Aorta (tissue), 5 donors: ENCODE measurements around the gene MDGA2. TPM values are rescaled to one million over a fixed set of nuclear protein-coding genes. Genes with fewer than 3 reads are reported as not detected.
"Not testable (repeated sequence)": the region's sequence is repeated elsewhere in the genome, so short reads cannot be mapped to it uniquely, and the experiment has no call there.

ENCODE experiments used
- ATAC-seq: fragments of 200-7000 bp; cut with Tn5 transposase; one replicate; pipeline ENCODE4 v1.9.1; 2022; ENCODE audit warnings: moderate library complexity; ENCODE audit not compliant: low FRiP score
- DNase-seq, 2 donors: peaks; one replicate each; pipeline ENCODE4 v3.0.0-alpha.2; 2020
- H3K27ac ChIP-seq, 2 donors: one replicate each; pipeline ENCODE4 v1.5.1; 2013; ENCODE audit warnings: low read length in 2 of 2, mild to moderate bottlenecking in 2 of 2, moderate library complexity in 2 of 2, control low read depth in 1 of 2, inconsistent platforms in 1 of 2, low read depth in 1 of 2
- H3K27me3 ChIP-seq, 2 donors: one replicate each; pipeline ENCODE4 v1.6.1; 2013; ENCODE audit warnings: control low read depth in 1 of 2, low read length in 1 of 2, mild to moderate bottlenecking in 1 of 2, moderate library complexity in 1 of 2; ENCODE audit not compliant: insufficient read depth in 2 of 2, control insufficient read depth in 1 of 2
- H3K36me3 ChIP-seq, 2 donors: one replicate each; pipeline ENCODE4 v1.6.1; 2013; ENCODE audit warnings: control low read depth in 1 of 2, low read length in 1 of 2, mild to moderate bottlenecking in 1 of 2; ENCODE audit not compliant: insufficient read depth in 2 of 2, control insufficient read depth in 1 of 2
- H3K4me1 ChIP-seq, 2 donors: one replicate each; pipeline ENCODE4 v1.6.1; 2013; ENCODE audit warnings: low read length in 2 of 2, control low read depth in 1 of 2, mild to moderate bottlenecking in 1 of 2, moderate library complexity in 1 of 2; ENCODE audit not compliant: insufficient read depth in 2 of 2, control insufficient read depth in 1 of 2
- H3K4me3 ChIP-seq, 2 donors: one replicate each; pipeline ENCODE4 v1.5.1; 2013; ENCODE audit warnings: low read length in 2 of 2, control low read depth in 1 of 2, mild to moderate bottlenecking in 1 of 2
- H3K9me3 ChIP-seq: one replicate; pipeline ENCODE4 v1.6.1; 2013; ENCODE audit warnings: mild to moderate bottlenecking, low read length; ENCODE audit not compliant: control insufficient read depth
- WGBS, 2 donors: extraction: QIAGEN DNeasy Blood & Tissue Kit; methylation state at CpG; one replicate each; pipeline ENCODE4 v1.1.7; 2013; 5-methylcytosine and 5-hydroxymethylcytosine counted together
- intact Hi-C, 2 donors: fragments of 100-400 bp; cut with DNase I; formaldehyde crosslinking; loops; one replicate each; pipeline versions ENCODE4 v1.14.2 to v1.15.0; 2022
- polyA plus RNA-seq, 2 donors: library from polyadenylated mRNA; stranded (reverse); fragments of 200-250 nt; gene quantifications; one replicate each; pipeline ENCODE4 v1.2.3, GENCODE V29; 2013
- total RNA-seq, 2 donors: library from RNA; stranded (reverse); fragmentation: NEBNext Ultra II Directional; extraction: Animal tissue kit (Norgen Biotek cat#: 25700); gene quantifications; one replicate each; pipeline ENCODE4 v1.2.1, GENCODE V29; 2021
- donor health status: healthy with polysubstance abuse.
- donor health status: Bipolar disorder and iron deficiency.
- donor health status: DM: no; HTN: no; CAD: no.
- donor health status: DM: no; HTN: no; CAD: no.
- donor health status: DM: yes; HTN: yes; CAD: no.

MDGA2 gene
- total and polyA plus RNA-seq, 4 donors: 0.15 TPM; not detected in 3

DNA sequence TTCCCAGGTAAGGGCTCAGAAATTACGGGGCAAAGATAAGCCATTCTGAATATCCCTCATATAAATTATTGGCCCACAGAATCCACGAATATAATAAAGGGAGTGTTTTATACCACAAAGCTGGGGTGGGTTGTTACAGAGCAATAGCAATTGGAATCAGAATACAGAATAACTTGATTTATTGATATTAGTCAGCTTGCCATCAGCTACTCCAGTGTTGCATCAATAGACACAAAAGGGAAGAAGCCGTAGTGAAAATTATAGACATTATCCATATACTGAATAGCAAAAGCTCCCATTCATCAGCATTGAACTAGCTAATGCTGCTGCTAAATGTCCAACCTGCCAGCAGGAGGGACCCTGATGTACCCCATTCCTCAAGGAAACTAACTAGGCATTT lies 18.3 kb downstream of the MDGA2 start:
- Histone ChIP-seq H3K4me1 (no peaks in the 10 kb centered on the region), H3K4me3 (no peak overlapping the region), H3K9me3 (peaks cover 2% of the 10 kb centered on the region), H3K27me3 (peaks cover 0 to 4% of the 10 kb centered on the region in 2 donors), H3K27ac (no peak overlapping the region), H3K36me3 (no peaks in the 10 kb centered on the region)
- WGBS, 2 donors: 88 to 89% methylated on average over 3 of the region's 3 CpGs
- no peak for DNase-seq
- ATAC-seq: no peak
- intact Hi-C loops: no loop called here

DNA sequence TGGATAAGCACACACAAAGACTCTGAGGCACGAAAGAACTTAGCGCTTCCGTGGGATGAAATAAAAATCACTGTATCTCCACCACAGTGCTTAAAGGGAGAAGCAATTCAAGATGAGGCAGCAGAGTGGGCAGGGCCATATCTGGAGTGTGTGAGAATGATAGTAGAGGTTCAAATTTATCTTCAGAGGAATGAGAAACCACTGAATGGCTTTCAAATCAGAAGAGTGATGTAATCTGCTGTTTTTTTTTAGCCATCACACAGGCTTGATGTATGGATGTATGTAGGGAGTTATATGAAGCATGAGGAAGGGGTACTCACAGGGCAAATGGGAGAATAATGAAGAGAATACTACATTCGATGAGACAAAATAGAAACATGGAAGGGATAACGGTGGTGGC lies 24.1 kb downstream of the MDGA2 start:
- intact Hi-C loops: no loop called here
- Histone ChIP-seq H3K4me1 (no peaks in the 10 kb centered on the region), H3K9me3 (no peaks in the 10 kb centered on the region), H3K36me3 (no peaks in the 10 kb centered on the region), H3K4me3 (no peak overlapping the region), H3K27me3 (peaks cover 0 to 1% of the 10 kb centered on the region in 2 donors), H3K27ac (no peak overlapping the region)
- no peak for DNase-seq
- WGBS, 2 donors: 77 to 81% methylated on average over 5 of the region's 5 CpGs
- no peak for ATAC-seq

DNA sequence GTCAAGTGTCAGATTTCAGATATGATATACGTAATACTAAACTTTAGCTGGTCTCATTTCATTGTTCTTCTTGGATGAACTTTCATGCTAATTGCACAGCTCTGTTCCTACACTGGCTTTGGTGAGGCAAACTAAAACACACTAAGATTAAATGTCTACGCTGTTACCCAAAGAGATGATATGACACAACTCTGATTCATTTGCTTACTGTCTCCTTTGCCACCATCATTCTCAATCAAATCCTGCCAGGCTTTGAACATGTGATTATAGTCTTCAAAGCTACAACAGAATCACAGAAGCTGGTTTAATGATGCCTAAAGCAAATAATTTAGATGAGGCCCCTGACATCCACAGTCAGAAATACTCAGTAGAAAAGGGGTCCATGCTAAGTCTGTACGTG lies 37.7 kb downstream of the MDGA2 start:
- intact Hi-C loops: no loop called here
- Histone ChIP-seq H3K27ac (no peak overlapping the region), H3K27me3 (no peaks in the 10 kb centered on the region), H3K9me3 (no peaks in the 10 kb centered on the region), H3K36me3 (no peaks in the 10 kb centered on the region), H3K4me3 (no peak overlapping the region), H3K4me1 (no peaks in the 10 kb centered on the region)
- 63 to 72% methylated on average over 3 of the region's 3 CpGs for WGBS, 2 donors
- ATAC-seq (no peak), DNase-seq (no peak)

DNA sequence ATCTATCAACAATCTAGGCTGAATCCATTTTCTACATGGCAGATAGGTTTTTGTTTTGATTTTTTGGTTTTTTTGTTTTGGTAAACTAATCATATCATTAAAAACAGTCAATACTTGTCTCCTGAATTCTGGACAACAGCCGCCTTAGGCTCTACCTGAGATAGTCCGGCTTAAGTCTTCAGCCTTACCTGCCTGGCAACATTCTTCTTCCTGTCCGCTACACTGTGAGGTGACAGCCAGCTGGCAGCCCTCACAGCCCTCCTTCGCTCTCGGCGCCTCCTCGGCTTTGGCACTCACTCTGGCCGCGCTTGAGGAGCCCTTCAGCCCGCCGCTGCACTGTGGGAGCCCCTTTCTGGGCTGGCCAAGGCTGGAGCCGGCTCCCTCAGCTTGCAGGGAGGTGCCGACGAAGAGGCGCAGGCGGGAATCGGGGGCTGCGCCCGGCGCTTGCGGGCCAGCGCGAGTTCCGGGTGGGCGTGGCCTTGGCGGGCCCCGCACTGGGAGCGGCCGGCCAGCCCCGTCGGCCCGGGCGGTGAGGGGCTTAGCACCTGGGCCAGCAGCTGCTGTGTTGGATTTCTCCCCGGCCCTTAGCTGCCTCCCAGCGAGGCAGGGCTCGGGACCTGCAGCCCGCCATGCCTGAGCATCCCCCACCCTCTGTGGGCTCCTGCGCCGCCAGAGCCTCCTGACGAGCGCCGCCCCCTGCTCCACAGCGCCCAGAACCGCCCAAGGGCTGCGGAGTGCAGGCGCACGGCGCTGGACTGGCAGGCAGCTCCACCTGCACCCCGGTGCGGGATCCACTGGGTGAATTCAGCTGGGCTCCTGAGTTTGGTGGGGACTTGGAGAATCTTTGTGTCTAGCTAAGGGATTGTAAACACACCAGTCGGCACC lies 49.0 kb downstream of the MDGA2 start:
- no peak overlapping the region for H3K27ac ChIP-seq
- DNase-seq (peak in 1 of 2 donors; percentile 37), ATAC-seq (no peak)
- intact Hi-C loops: no loop called here
- WGBS, 2 donors: 94 to 97% methylated on average over 38 to 51 of the region's 51 CpGs
- H3K36me3 ChIP-seq: no peaks in the 10 kb centered on the region
- no peak overlapping the region for H3K4me3 ChIP-seq
- no peaks in the 10 kb centered on the region for H3K27me3 ChIP-seq
- H3K9me3 ChIP-seq: no peaks in the 10 kb centered on the region
- no peaks in the 10 kb centered on the region for H3K4me1 ChIP-seq

GRCh38 chr14:47624126-47624525 lies 51.3 kb downstream of the MDGA2 start:
- H3K36me3 ChIP-seq, ATAC-seq: not testable (repeated sequence)

DNA sequence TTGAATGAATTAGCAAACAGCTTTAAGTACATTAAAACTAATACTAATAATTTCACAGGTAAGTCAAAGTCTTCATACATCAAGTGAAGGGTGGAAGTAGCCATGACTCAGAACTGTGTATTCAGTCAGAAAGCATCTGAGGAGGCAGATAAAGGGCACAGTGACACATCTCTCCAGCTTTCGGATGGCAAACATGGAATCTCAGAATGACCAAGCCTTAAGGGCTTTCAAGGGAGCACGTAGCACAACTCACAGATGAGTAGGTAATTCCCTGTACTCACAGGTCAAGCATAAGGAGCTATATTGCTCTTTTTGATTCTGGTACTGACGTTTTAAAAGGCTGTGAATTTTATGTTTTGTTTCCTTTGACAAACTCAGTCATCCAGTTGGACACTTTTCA lies 56.0 kb downstream of the MDGA2 start:
- Histone ChIP-seq H3K27me3 (no peaks in the 10 kb centered on the region), H3K4me3 (no peak overlapping the region), H3K9me3 (no peaks in the 10 kb centered on the region), H3K4me1 (no peaks in the 10 kb centered on the region), H3K27ac (no peak overlapping the region), H3K36me3 (no peaks in the 10 kb centered on the region)
- intact Hi-C loops: no loop called here
- 69% methylated on average over 3 of the region's 3 CpGs for WGBS, 2 donors
- DNase-seq (no peak), ATAC-seq (no peak)

More at GRCh38 chr14:47624126-47624525, 51.3 kb downstream of the MDGA2 start:
- H3K9me3 ChIP-seq, DNase-seq, intact Hi-C loops, H3K27me3 ChIP-seq, H3K4me3 ChIP-seq, H3K27ac ChIP-seq, H3K4me1 ChIP-seq: not testable (repeated sequence)
- 89 to 92% methylated on average over 13 of the region's 13 CpGs for WGBS, 2 donors

- no peaks in the 10 kb centered on the region for H3K9me3 ChIP-seq
- ATAC-seq (no peak), DNase-seq (no peak)
- H3K36me3 ChIP-seq: no peaks in the 10 kb centered on the region
- intact Hi-C loops: no loop called here
- 91 to 92% methylated on average over 3 of the region's 3 CpGs for WGBS, 2 donors
- H3K4me3 ChIP-seq: no peak overlapping the region
- no peaks in the 10 kb centered on the region for H3K4me1 ChIP-seq
- H3K27ac ChIP-seq: no peak overlapping the region
- no peaks in the 10 kb centered on the region for H3K27me3 ChIP-seq
Observed at GRCh38 chr14:47606566-47606965, 68.8 kb downstream of the MDGA2 start.

DNA sequence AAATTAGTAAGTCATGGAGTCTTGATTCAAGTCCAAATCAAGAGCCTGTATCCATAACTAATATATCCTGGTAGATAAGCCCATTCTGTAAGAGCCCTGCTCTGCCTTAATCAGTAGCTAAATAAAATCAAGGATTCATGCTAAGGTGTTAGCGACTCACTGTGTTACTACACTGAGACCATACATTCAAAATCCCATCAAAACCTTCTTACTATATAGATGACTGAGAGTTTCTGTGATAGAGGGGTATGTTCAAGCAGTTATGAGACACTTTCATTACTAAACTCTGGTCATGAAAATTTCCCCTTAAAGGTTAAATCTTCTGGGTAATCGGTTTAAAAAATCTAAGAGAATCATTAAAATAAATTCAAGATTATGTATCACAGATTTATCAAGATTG lies 78.5 kb downstream of the MDGA2 start:
- H3K4me1 ChIP-seq: no peaks in the 10 kb centered on the region
- intact Hi-C loops: no loop called here
- no peaks in the 10 kb centered on the region for H3K9me3 ChIP-seq
- no peaks in the 10 kb centered on the region for H3K36me3 ChIP-seq
- 81 to 82% methylated on average over 2 of the region's 2 CpGs for WGBS, 2 donors
- no peaks in the 10 kb centered on the region for H3K27me3 ChIP-seq
- no peak overlapping the region for H3K4me3 ChIP-seq
- no peak overlapping the region for H3K27ac ChIP-seq
- no peak for ATAC-seq
- no peak for DNase-seq

DNA sequence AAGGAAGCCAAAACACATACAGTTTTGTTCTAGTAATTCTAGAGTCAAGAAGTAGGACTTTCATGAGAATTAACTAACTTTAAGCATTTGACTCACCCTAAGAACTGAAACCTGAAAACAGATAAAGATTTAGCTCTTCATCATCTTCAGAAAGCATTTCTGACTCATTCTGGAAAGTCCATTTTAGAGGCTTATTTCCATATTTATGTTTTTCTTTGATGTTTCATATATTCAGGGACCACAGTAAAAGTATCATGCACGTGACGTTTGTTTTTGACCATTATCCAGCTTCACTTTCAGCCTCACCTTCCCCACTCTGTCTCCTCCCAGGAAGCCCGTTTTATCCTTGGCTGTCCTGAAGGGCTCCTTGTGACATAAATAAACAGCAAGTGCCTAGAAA lies 79.2 kb downstream of the MDGA2 start:
- intact Hi-C loops: no loop called here
- Histone ChIP-seq H3K27ac (no peak overlapping the region), H3K27me3 (no peaks in the 10 kb centered on the region), H3K4me3 (no peak overlapping the region), H3K9me3 (no peaks in the 10 kb centered on the region), H3K4me1 (no peaks in the 10 kb centered on the region), H3K36me3 (no peaks in the 10 kb centered on the region)
- WGBS, 2 donors: 64 to 73% methylated on average over 3 of the region's 3 CpGs
- DNase-seq: no peak
- ATAC-seq: no peak
